ENCODE measurements around the gene PDZRN4. TPM values are rescaled to one million over a fixed set of nuclear protein-coding genes. Genes with fewer than 3 reads are reported as not detected.

The PDZRN4 gene
- total RNA-seq, 1 donor from 2014 or later: 24.8 TPM

DNA sequence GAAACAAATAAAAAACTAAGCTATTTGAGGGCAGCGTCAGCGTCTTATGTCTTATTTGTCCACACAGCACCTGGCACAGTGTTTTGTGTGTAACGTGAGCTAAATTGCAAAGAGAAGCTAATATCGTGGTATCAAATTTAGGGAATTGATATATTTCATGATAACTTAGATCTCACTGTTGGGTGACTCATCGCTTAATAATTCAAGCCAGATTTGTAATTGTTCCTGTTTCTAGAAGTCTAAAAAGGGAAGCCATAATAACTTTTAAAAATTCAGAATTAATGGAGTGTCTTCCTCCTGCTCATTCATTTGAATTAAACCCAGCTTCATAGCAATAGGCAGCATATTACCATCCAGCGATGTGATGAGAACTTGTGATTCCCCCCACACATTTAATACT lies 214.7 kb downstream of the PDZRN4 start:
- TF ChIP-seq POLR2AphosphoS5 (IDR thresholded peaks at IDR 0.05; ENCODE audit: insufficient read depth in 1 of 2, low read depth in 1 of 2) (no peak), POLR2A (IDR thresholded peaks at IDR 0.05) (no peak), CTCF (IDR thresholded peaks at IDR 0.05) (no peak)
- no peak overlapping the region for H3K27ac ChIP-seq
- H3K27me3 ChIP-seq: no peaks in the 10 kb centered on the region
- H3K36me3 ChIP-seq: no peaks in the 10 kb centered on the region
- no peaks in the 10 kb centered on the region for H3K9me3 ChIP-seq
- H3K4me1 ChIP-seq: no peaks in the 10 kb centered on the region
- H3K4me3 ChIP-seq: no peak overlapping the region
- intact Hi-C loops (cut with DNase I): no loop called here
- no peak for DNase-seq (ENCODE audit: extremely low spot score in 2 of 2)

GRCh38 chr12:41407232-41407799 lies 219.2 kb downstream of the PDZRN4 start:
- DNase-seq (ENCODE audit: extremely low spot score in 2 of 2): no peak
- Histone ChIP-seq H3K4me3 (no peak overlapping the region), H3K27me3 (no peaks in the 10 kb centered on the region), H3K36me3 (no peaks in the 10 kb centered on the region), H3K27ac (no peak overlapping the region), H3K9me3 (no peaks in the 10 kb centered on the region), H3K4me1 (no peaks in the 10 kb centered on the region)
- intact Hi-C loops (cut with DNase I): no loop called here
- TF ChIP-seq POLR2AphosphoS5 (IDR thresholded peaks at IDR 0.05; ENCODE audit: insufficient read depth in 1 of 2, low read depth in 1 of 2) (no peak), CTCF (IDR thresholded peaks at IDR 0.05) (no peak), POLR2A (IDR thresholded peaks at IDR 0.05) (no peak)

DNA sequence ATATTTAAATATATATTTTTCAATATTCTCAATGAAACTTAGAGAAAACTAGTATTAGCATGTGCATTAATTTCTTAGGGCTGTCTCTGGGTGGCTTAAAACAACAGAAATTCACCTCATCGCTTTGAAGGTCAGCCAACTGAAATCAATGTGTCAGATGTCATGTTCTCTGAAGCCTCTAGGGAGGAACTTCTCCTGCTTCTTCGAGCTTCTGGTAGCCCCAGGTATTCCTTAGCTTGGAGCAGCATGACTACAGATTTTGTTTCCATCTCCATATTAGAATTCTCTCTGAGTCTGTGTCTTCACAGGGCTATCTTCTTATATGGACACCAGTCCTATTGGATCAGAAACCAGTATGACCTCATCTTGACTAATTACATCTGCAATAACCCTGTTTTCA lies 221.5 kb downstream of the PDZRN4 start:
- no peak for TF ChIP-seq POLR2AphosphoS5 (IDR thresholded peaks at IDR 0.05; ENCODE audit: insufficient read depth in 1 of 2, low read depth in 1 of 2)
- no peak for TF ChIP-seq CTCF (IDR thresholded peaks at IDR 0.05)
- TF ChIP-seq POLR2A (IDR thresholded peaks at IDR 0.05): no peak

DNA sequence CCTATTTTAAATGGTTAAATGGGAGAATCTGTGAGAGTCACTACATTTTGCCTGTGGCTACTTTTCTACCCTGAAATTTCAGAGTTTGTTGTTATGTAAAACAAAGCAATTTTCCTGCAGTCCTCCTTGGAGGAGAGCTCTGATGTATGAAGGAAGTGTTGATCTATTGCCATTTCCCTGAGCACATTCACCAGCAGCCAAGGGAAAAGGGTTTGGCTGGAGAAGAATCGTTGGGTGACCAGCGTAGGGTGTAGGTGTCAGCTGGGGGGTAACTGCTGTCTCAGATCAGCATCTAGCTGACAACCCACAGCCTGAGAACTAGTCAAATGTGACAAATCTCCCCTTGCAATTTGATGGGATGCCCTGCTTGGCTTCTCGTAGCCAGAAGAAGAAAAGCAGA lies 230.5 kb downstream of the PDZRN4 start:
- Histone ChIP-seq H3K27ac (no peak overlapping the region), H3K4me3 (no peak overlapping the region), H3K4me1 (no peaks in the 10 kb centered on the region), H3K27me3 (no peaks in the 10 kb centered on the region), H3K36me3 (no peaks in the 10 kb centered on the region), H3K9me3 (no peaks in the 10 kb centered on the region)
- TF ChIP-seq POLR2AphosphoS5 (IDR thresholded peaks at IDR 0.05; ENCODE audit: insufficient read depth in 1 of 2, low read depth in 1 of 2) (no peak), CTCF (IDR thresholded peaks at IDR 0.05) (no peak), POLR2A (IDR thresholded peaks at IDR 0.05) (no peak)
- intact Hi-C loops (cut with DNase I): no loop called here
- DNase-seq (ENCODE audit: extremely low spot score in 2 of 2): no peak

More for the DNA sequence above, 221.5 kb downstream of the PDZRN4 start:
- Histone ChIP-seq H3K4me1 (no peaks in the 10 kb centered on the region), H3K4me3 (no peak overlapping the region), H3K27ac (no peak overlapping the region), H3K36me3 (no peaks in the 10 kb centered on the region), H3K27me3 (no peaks in the 10 kb centered on the region), H3K9me3 (no peaks in the 10 kb centered on the region)
- intact Hi-C loops (cut with DNase I): no loop called here
- DNase-seq (ENCODE audit: extremely low spot score in 2 of 2): no peak

- no peak for TF ChIP-seq POLR2AphosphoS5 (IDR thresholded peaks at IDR 0.05; ENCODE audit: insufficient read depth in 1 of 2, low read depth in 1 of 2)
- TF ChIP-seq CTCF (IDR thresholded peaks at IDR 0.05): no peak
- no peak for TF ChIP-seq POLR2A (IDR thresholded peaks at IDR 0.05)
- intact Hi-C loops (cut with DNase I): no loop called here
- H3K4me1 ChIP-seq: no peaks in the 10 kb centered on the region
- no peaks in the 10 kb centered on the region for H3K27me3 ChIP-seq
- H3K4me3 ChIP-seq: no peak overlapping the region
- H3K9me3 ChIP-seq: no peaks in the 10 kb centered on the region
- H3K27ac ChIP-seq: no peak overlapping the region
- no peaks in the 10 kb centered on the region for H3K36me3 ChIP-seq
- DNase-seq (ENCODE audit: extremely low spot score in 2 of 2): no peak
Observed at GRCh38 chr12:41419131-41419893, 231.2 kb downstream of the PDZRN4 start.
